Thoracic aorta (tissue), 2 donors: ENCODE measurements around the gene STPG3. TPM values are rescaled to one million over a fixed set of nuclear protein-coding genes. Genes with fewer than 3 reads are reported as not detected.

ENCODE experiments used
- ATAC-seq: fragments of 150-250 bp; one replicate; pipeline ENCODE4 v1.8.0; 2017; ENCODE audit warnings: low read depth; ENCODE audit not compliant: insufficient number of reproducible peaks, low FRiP score
- DNase-seq: peaks from one replicate; pipeline ENCODE4 v3.0.0-alpha.2; 2020; ENCODE audit warnings: low spot score
- H3K27ac ChIP-seq, 2 donors: fragments of 200-600 bp; sonication (generic); 1 replicate in 1 of 2; 2 replicates in 1 of 2; pipeline ENCODE4 v1.5.1; 2016; ENCODE audit warnings: mild to moderate bottlenecking in 2 of 2, moderate library complexity in 2 of 2
- H3K27me3 ChIP-seq: fragments of 200-600 bp; sonication (generic); replicated peaks from 2 replicates; pipeline ENCODE4 v1.6.0; 2016; ENCODE audit warnings: mild to moderate bottlenecking; ENCODE audit not compliant: insufficient read depth
- H3K36me3 ChIP-seq: fragments of 200-600 bp; sonication (generic); one replicate; pipeline ENCODE4 v1.5.1; 2016
- H3K4me1 ChIP-seq, 2 donors: fragments of 200-600 bp; sonication (generic); 1 replicate in 1 of 2; 2 replicates in 1 of 2; pipeline versions ENCODE4 v1.5.1 to v1.6.0; 2016; ENCODE audit warnings: low read depth in 2 of 2, mild to moderate bottlenecking in 1 of 2; ENCODE audit not compliant: control insufficient read depth in 1 of 2
- H3K4me3 ChIP-seq: fragments of 200-600 bp; sonication (generic); 2 replicates; pipeline ENCODE4 v1.5.1; 2016; ENCODE audit warnings: mild to moderate bottlenecking
- H3K9me3 ChIP-seq: fragments of 200-600 bp; sonication (generic); 2 replicates; pipeline ENCODE4 v1.5.1; 2016
- total RNA-seq, 2 donors: library from RNA; depleted of rRNA; stranded (reverse); fragments of >200 nt; gene quantifications; one replicate each; pipeline versions ENCODE4 v1.1.0 to v1.2.3, GENCODE V29; 2016
- TF ChIP-seq, protein P1 (sequence below): fragments of 200-600 bp; sonication (generic); IDR thresholded peaks from one replicate; pipeline ENCODE4 v1.5.1; 2019; ENCODE audit warnings: antibody characterized with exemption

STPG3 gene
- total RNA-seq, 2 donors from 2014 or later: not detected

- ATAC-seq (no peak), DNase-seq (no peak)
- Histone ChIP-seq H3K27ac (peak overlapping the region in 1 of 2 donors; percentile 34), H3K4me1 (peaks cover 17 to 20% of the 10 kb centered on the region in 2 donors), H3K4me3 (no peak overlapping the region), H3K9me3 (no peaks in the 10 kb centered on the region), H3K27me3 (peaks cover 12% of the 10 kb centered on the region), H3K36me3 (no peaks in the 10 kb centered on the region)
- TF ChIP-seq, protein P1, sequence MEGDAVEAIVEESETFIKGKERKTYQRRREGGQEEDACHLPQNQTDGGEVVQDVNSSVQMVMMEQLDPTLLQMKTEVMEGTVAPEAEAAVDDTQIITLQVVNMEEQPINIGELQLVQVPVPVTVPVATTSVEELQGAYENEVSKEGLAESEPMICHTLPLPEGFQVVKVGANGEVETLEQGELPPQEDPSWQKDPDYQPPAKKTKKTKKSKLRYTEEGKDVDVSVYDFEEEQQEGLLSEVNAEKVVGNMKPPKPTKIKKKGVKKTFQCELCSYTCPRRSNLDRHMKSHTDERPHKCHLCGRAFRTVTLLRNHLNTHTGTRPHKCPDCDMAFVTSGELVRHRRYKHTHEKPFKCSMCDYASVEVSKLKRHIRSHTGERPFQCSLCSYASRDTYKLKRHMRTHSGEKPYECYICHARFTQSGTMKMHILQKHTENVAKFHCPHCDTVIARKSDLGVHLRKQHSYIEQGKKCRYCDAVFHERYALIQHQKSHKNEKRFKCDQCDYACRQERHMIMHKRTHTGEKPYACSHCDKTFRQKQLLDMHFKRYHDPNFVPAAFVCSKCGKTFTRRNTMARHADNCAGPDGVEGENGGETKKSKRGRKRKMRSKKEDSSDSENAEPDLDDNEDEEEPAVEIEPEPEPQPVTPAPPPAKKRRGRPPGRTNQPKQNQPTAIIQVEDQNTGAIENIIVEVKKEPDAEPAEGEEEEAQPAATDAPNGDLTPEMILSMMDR: no peak
These were observed 45.9 kb downstream of the STPG3 start for GRCh38 chr9:137296670-137297664.

DNA sequence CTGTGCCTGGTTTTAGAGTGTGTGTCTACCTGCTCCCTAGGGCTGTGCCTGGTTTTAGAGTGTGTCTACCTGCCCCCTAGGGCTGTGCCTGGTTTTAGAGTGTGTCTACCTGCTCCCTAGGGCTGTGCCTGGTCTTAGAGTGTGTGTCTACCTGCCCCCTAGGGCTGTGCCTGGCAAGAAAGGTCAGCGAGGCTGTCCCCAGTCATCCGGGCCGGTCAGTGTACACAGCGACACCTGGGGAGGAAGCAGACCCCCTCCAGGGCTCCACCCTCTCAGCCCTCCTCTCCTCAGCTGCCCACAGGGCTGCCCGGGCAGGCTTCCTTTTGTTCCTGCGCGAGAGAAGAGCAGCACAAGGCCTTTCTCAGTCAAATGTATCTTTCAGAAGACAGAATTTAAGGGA is 46.9 kb downstream of the STPG3 start:
- TF ChIP-seq, protein P1: no peak
- peaks cover 17 to 26% of the 10 kb centered on the region in 2 donors for H3K4me1 ChIP-seq
- H3K9me3 ChIP-seq: no peaks in the 10 kb centered on the region
- no peak overlapping the region for H3K27ac ChIP-seq
- no peak for ATAC-seq
- no peak for DNase-seq
- H3K4me3 ChIP-seq: no peak overlapping the region
- H3K27me3 ChIP-seq: peaks cover 12% of the 10 kb centered on the region
- no peaks in the 10 kb centered on the region for H3K36me3 ChIP-seq

GRCh38 chr9:137298401-137299202 is 47.5 kb downstream of the STPG3 start:
- no peaks in the 10 kb centered on the region for H3K36me3 ChIP-seq
- peaks cover 12% of the 10 kb centered on the region for H3K27me3 ChIP-seq
- H3K4me3 ChIP-seq: no peak overlapping the region

GRCh38 chr9:137299203-137299565 is 48.1 kb downstream of the STPG3 start:
- H3K36me3 ChIP-seq: no peaks in the 10 kb centered on the region
- ATAC-seq (no peak), DNase-seq (no peak)
- no peaks in the 10 kb centered on the region for H3K9me3 ChIP-seq
- TF ChIP-seq, protein P1: no peak
- H3K27ac ChIP-seq: peak overlapping the region in 1 of 2 donors; percentile 17
- H3K4me1 ChIP-seq: peaks cover 17 to 26% of the 10 kb centered on the region in 2 donors
- no peak overlapping the region for H3K4me3 ChIP-seq
- peaks cover 12% of the 10 kb centered on the region for H3K27me3 ChIP-seq

More at GRCh38 chr9:137298401-137299202, 47.5 kb downstream of the STPG3 start:
- TF ChIP-seq, protein P1: no peak
- H3K9me3 ChIP-seq: no peaks in the 10 kb centered on the region
- no peak for DNase-seq
- ATAC-seq: no peak
- peak overlapping the region in 1 of 2 donors; percentile 17 for H3K27ac ChIP-seq
- H3K4me1 ChIP-seq: peaks cover 17 to 26% of the 10 kb centered on the region in 2 donors

- peak overlapping the region; percentile 23 for H3K4me3 ChIP-seq
- H3K4me1 ChIP-seq: peaks cover 19 to 28% of the 10 kb centered on the region in 2 donors
These were observed 48.9 kb downstream of the STPG3 start for GRCh38 chr9:137299938-137300337.

More at GRCh38 chr9:137299938-137300337, 48.9 kb downstream of the STPG3 start:
- Histone ChIP-seq H3K36me3 (no peaks in the 10 kb centered on the region), H3K9me3 (no peaks in the 10 kb centered on the region), H3K27ac (no peak overlapping the region), H3K27me3 (peaks cover 12% of the 10 kb centered on the region)
- DNase-seq (no peak), ATAC-seq (no peak)
- TF ChIP-seq, protein P1: no peak
